Kidney epithelial cell (primary cell): ENCODE results near the gene PLK3. TPM values are rescaled to one million over a fixed set of nuclear protein-coding genes. Genes with fewer than 3 reads are reported as not detected.

Source experiments
- DNase-seq: peaks from one replicate; pipeline ENCODE4 v3.0.0-alpha.2; 2010; ENCODE audit warnings: low read depth
- H3K27me3 ChIP-seq: 2 replicates; pipeline ENCODE4 v1.6.0; 2011; ENCODE audit warnings: low read length; ENCODE audit not compliant: control insufficient read depth, insufficient read depth
- H3K36me3 ChIP-seq: 2 replicates; pipeline ENCODE4 v1.5.1; 2011; ENCODE audit warnings: low read length; ENCODE audit not compliant: control insufficient read depth, insufficient read depth
- H3K4me3 ChIP-seq: 2 replicates; pipeline ENCODE4 v1.5.1; 2011; ENCODE audit warnings: low read depth, mild to moderate bottlenecking, control low read depth, low read length
- CTCF ChIP-seq: IDR thresholded peaks from 2 replicates; pipeline ENCODE4 v1.5.1; 2011; ENCODE audit warnings: mild to moderate bottlenecking, moderate library complexity, low read length, control low read depth, inconsistent platforms; ENCODE audit not compliant: insufficient read depth, poor library complexity, severe bottlenecking
- total RNA-seq: library from RNA; depleted of rRNA; stranded (reverse); fragments of >200 nt; gene quantifications from 2 replicates; pipeline ENCODE4 v1.2.3, GENCODE V29; 2015

Gene PLK3
- total RNA-seq, 1 donor from 2014 or later, result 53.7 TPM

DNA sequence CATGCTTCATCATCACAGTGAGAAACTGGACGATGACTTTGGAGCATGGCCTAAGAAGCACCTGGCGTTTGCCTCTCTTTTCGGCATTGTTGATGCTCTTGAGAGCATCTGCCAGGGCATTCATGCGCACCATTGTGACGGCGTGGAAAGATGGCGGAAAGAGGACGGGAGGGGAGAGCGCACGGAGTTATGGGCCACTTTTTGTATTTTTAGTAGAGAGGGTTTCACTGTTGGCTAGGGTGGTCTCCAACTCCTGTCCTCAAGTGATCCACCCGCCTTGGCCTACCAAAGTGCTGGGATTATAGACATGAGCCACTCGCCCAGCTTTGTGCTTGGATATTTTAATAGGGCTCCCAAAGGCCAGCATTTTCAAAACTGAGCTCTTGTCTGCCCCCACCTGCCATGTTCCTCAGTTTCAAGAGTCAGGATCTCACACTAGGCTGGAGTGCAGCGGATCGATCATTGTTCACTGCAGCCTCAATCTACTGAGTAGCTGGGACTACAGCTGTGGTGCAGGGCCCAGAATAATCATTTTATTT lies 19.5 kb upstream of the PLK3 start:
- no peaks in the 10 kb centered on the region for H3K27me3 ChIP-seq
- H3K4me3 ChIP-seq, result no peak overlapping the region
- peaks cover 1% of the 10 kb centered on the region for H3K36me3 ChIP-seq
- DNase-seq, result no peak
- no peak for TF ChIP-seq CTCF

DNA sequence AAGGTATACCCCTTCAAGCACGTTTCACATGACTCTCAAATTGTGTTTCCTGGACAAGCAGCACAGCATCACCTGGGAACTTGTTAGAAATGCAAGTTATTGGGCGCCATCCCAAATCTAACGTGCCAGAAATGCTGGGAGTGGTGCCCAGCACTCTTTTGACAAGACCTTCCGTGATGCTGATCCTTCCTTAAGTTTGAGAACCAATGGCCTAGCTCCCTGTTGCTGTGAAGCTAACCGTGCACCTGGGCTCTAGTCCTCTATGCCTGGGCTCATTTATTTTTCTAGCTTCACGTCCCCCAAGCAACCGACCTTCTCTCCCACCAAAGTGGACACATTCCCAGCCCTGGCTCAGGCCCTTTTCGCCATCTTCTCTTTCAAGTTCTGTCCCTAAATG lies 16.5 kb upstream of the PLK3 start:
- Histone ChIP-seq H3K27me3 (no peaks in the 10 kb centered on the region), H3K36me3 (no peaks in the 10 kb centered on the region), H3K4me3 (peak overlapping the region; percentile 27)
- no peak for TF ChIP-seq CTCF
- DNase-seq, result no peak

DNA sequence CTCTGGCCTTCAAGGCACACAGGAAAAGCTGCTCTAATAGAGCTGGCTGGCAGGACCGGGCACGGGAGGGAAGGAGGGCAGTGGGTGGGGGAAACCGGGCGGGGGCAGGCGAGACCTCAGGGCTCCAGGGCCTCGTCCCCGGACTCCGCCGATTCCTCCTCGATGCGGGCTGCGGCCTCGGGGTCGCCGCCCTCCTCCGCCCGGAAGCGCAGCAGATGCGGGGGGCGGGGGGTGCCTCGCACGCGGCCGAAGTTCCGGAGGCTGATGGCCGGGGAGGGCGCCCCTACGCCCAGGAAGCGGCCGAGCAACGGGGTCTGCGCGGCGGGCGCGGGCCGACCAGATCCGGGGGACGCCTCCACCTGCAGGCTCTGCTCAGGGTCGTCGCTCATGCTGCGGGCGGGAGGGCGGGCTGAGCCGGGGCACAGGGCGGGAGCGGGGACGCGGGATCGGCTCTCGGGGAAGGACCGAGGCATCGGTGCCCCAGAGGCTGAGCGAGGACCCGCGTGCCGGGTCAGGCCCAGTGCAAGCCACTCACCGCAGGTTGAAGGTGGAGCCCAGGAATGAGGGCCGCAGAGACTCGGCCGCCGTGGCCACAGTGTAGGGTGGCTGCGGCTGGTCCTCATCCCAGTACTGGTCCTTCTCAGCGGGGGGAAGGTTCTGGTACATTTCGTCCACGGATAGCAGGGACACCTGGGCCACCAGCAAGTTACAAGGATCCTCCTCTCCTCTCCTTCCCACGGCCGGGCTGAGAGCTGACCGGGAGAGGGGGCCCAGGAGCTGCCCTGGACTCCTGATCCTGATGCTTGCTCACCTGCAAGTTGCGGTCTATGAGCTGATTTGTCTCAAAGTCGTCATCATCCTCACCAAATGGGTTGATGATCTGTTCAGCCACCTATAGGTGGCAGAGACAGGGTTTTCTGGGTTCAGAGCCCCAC lies 15.8 kb upstream of the PLK3 start:
- no peak for DNase-seq
- H3K27me3 ChIP-seq, result no peaks in the 10 kb centered on the region
- peak; percentile 43 for TF ChIP-seq CTCF
- peak overlapping the region; percentile 27 for H3K4me3 ChIP-seq
- H3K36me3 ChIP-seq, result no peaks in the 10 kb centered on the region

DNA sequence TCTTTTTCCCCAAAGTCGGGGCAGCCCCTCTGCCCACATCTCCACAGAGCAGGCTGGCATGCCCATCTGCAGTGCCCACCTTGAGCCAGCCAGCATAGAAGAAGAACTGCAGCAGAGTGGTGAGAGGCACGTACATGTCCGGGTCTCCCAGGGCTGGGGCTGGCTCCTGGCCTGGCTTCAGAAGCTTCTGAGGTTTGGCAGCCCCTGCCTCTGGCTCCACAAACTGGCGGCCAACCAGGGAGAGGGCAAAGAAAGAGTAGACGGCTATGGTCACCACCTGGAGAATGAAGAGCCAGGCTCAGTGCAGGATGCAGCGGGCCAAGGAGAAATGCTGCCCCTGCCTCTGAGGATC lies 15.2 kb upstream of the PLK3 start:
- H3K36me3 ChIP-seq, result no peaks in the 10 kb centered on the region
- no peak for TF ChIP-seq CTCF
- H3K27me3 ChIP-seq, result no peaks in the 10 kb centered on the region
- no peak overlapping the region for H3K4me3 ChIP-seq
- DNase-seq, result no peak

DNA sequence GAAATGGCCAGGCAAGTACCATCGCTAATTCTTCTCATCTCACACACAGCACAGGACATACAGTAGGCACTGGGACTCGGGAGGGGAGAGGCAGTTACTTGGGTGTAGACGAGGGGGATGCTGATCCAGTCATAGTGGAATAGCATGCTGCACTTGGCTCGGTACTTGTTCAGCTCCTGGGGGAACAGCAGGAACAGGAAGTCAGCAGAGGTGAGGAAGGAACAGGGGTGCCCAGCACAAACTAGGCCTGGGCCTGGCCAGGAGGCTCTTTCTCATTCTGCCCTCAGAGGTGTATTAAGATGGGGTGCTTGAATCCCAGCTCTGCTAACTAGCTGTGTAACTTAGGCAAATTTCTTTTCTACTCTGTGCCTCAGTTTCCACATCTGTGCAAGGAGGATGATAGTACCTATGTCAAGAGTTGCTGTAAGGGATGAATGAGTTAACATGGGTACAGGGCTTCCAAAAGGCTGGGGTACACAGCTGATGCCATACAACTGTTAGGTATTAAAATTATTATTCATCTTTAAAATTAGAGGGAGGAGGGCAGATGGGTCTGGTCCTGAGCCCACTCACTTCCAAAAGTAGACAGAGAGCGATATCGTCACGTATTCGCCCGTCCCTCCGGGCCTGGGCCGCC lies 14.6 kb upstream of the PLK3 start:
- Histone ChIP-seq H3K27me3 (no peaks in the 10 kb centered on the region), H3K4me3 (peak overlapping the region; percentile 1), H3K36me3 (no peaks in the 10 kb centered on the region)
- DNase-seq, result no peak
- TF ChIP-seq CTCF, result no peak
